ENCODE measurements around the gene RIT1. TPM values are rescaled to one million over a fixed set of nuclear protein-coding genes. Genes with fewer than 3 reads are reported as not detected.

RIT1 gene
- total and polyA plus RNA-seq, 2 of the 8 experiments (the other 6 are each of a cell fraction or from before 2014, with no cell fraction given) = 25.3 to 26.8 TPM

- peaks cover 3% of the 10 kb centered on the region; the same call in 1 of the 2 replicates for H3K23me2 ChIP-seq (ENCODE audit: low read depth, low read length)
- no peak overlapping the region for H2AFZ ChIP-seq (ENCODE audit: low read length)
- no peak overlapping the region; the same call in 1 of the 2 replicates for H4K8ac ChIP-seq (ENCODE audit: extremely low read depth, insufficient read depth, low read length)
- peaks cover 22 to 71% (median 58%) of the 10 kb centered on the region in 4 experiments for H3K36me3 ChIP-seq (ENCODE audit: control insufficient read depth in 2 of 4, insufficient read depth in 4 of 4, low read length in 3 of 4)
- ChIA-PET CTCF (ENCODE audit: partially characterized antibody) (no interaction called here), POLR2A (ENCODE audit: partially characterized antibody) (interaction anchor here (0.9 to 11.7 kb wide), 6 partner anchors 10 to 134 kb away, joined by 3 to 109 read pairs (median 4); partner anchors contain the start of gene KHDC4)
- H3K27me3 ChIP-seq (replicated peaks in 1 of 4; ENCODE audit: control insufficient read depth in 3 of 4, extremely low read depth in 1 of 4, insufficient read depth in 3 of 4, low read length in 3 of 4) = no peaks in the 10 kb centered on the region
- FAIRE-seq (no peak), DNase-seq (ENCODE audit: low read depth in 1 of 2, low spot score in 2 of 2) (no peak)
- no peak overlapping the region for H2AK5ac ChIP-seq (ENCODE audit: low read depth, low read length)
- H3K23ac ChIP-seq (ENCODE audit: insufficient read length) = no peak overlapping the region
- no peak overlapping the region for H4K91ac ChIP-seq (replicated peaks; ENCODE audit: insufficient read length, low read length)
- no peak overlapping the region for H2BK5ac ChIP-seq (ENCODE audit: low read depth, low read length)
- H2BK12ac ChIP-seq (ENCODE audit: low read depth, low read length) = no peak overlapping the region
- WGBS, 2 experiments (ENCODE audit: extremely low coverage in 1 of 2, insufficient coverage in 1 of 2, insufficient read length in 1 of 2, insufficient replicate concordance in 2 of 2, low coverage in 1 of 2, low lambda C conversion rate in 2 of 2, missing lambda C conversion rate in 1 of 2) = 83% methylated on average over 5 of the region's 6 CpGs; no CpG with 5 or more reads in 1 of the 2 experiments
- peaks cover 0 to 5% of the 10 kb centered on the region in 2 experiments for H4K20me1 ChIP-seq (replicated peaks in 1 of 2; ENCODE audit: control insufficient read depth in 1 of 2, insufficient read depth in 2 of 2, low read length in 2 of 2)
- H3K14ac ChIP-seq (ENCODE audit: insufficient read length) = no peak overlapping the region
- no peak overlapping the region for H3K18ac ChIP-seq (ENCODE audit: extremely low read depth, low read length)
- no peak overlapping the region for H3K4me2 ChIP-seq (ENCODE audit: insufficient read depth in 1 of 2, low read depth in 2 of 2, low read length in 2 of 2)
- H4K5ac ChIP-seq (ENCODE audit: insufficient read length, low read depth, low read length) = no peak overlapping the region
- H3K4me1 ChIP-seq (replicated peaks in 1 of 4; ENCODE audit: control insufficient read depth in 3 of 4, insufficient read depth in 4 of 4, low read length in 3 of 4) = peaks cover 0 to 3% (median 1%) of the 10 kb centered on the region in 4 experiments; a peak in 2 of 7 replicates
- H3K27ac ChIP-seq (ENCODE audit: low read depth, low read length) = no peak overlapping the region
- H2BK15ac ChIP-seq (ENCODE audit: low read length) = no peak overlapping the region
- H3K4ac ChIP-seq (replicated peaks; ENCODE audit: insufficient read length, low read depth, low read length) = no peak overlapping the region
- no peaks in the 10 kb centered on the region; the same call in 1 of the 2 replicates for H3K79me1 ChIP-seq (ENCODE audit: low read depth, low read length)
- no peak overlapping the region for H3K56ac ChIP-seq (replicated peaks; ENCODE audit: insufficient read length, low read depth, low read length)
- H3K4me3 ChIP-seq (ENCODE audit: extremely low read depth in 1 of 4, insufficient read depth in 2 of 4, low read depth in 3 of 4, low read length in 4 of 4) = no peak overlapping the region
- H3K9ac ChIP-seq (replicated peaks in 1 of 4; ENCODE audit: extremely low read depth in 1 of 4, low read depth in 3 of 4, low read length in 3 of 4) = no peak overlapping the region
- H3K9me3 ChIP-seq (ENCODE audit: insufficient read depth in 2 of 2, low read depth in 1 of 2, low read length in 1 of 2) = no peaks in the 10 kb centered on the region
- H3K79me2 ChIP-seq (ENCODE audit: control insufficient read depth in 1 of 2, insufficient read depth in 2 of 2, low read length in 2 of 2) = peaks cover 0 to 11% of the 10 kb centered on the region in 2 experiments; a peak in 1 of 4 replicates
- no peak overlapping the region for H2BK20ac ChIP-seq (ENCODE audit: low read length)
- H2BK120ac ChIP-seq (replicated peaks; ENCODE audit: low read depth, low read length) = no peak overlapping the region
- no peak for TF ChIP-seq SP4 (IDR thresholded peaks at IDR 0.05; ENCODE audit: low read length)
- no peak for TF ChIP-seq KDM5A (IDR thresholded peaks at IDR 0.05; ENCODE audit: low read length)
Observed at GRCh38 chr1:155913969-155914757, 3.0 kb upstream of the RIT1 start.
